Activated CD8-positive, alpha-beta memory T cell treated with anti-CD3 and anti-CD28 coated beads for 4 hours (primary cell): Measurements from ENCODE around the gene DPYSL5.

Experiments used
- DNase-seq, 2 donors: peaks; one replicate each; pipeline ENCODE4 v3.0.0-alpha.2; 2020; ENCODE audit warnings: low read depth in 2 of 2

Gene DPYSL5

GRCh38 chr2:26964446-26965130 is 116.7 kb downstream of the DPYSL5 start:
- no peak for DNase-seq

GRCh38 chr2:26968001-26968400 is 120.1 kb downstream of the DPYSL5 start:
- no peak for DNase-seq

GRCh38 chr2:26969077-26969844 is 121.3 kb downstream of the DPYSL5 start:
- DNase-seq: no peak

- peak; percentile 58 to 59 for DNase-seq
Observed at GRCh38 chr2:26970244-26970927, 122.5 kb downstream of the DPYSL5 start, which contains the start of gene MAPRE3. MAPRE3 (plus strand) TSS chr2:26970637; CDS start chr2:27022219, 51,582 bp downstream.

GRCh38 chr2:26970928-26971627 is 123.1 kb downstream of the DPYSL5 start:
- DNase-seq: peak in 1 of 2 donors; percentile 2

GRCh38 chr2:26971911-26972786 is 124.2 kb downstream of the DPYSL5 start:
- DNase-seq: no peak

- no peak for DNase-seq
Observed at GRCh38 chr2:26974352-26974751, 126.4 kb downstream of the DPYSL5 start.

- no peak for DNase-seq
Observed at GRCh38 chr2:26975102-26975501, 127.2 kb downstream of the DPYSL5 start.

GRCh38 chr2:26975656-26976055 is 127.7 kb downstream of the DPYSL5 start:
- no peak for DNase-seq

GRCh38 chr2:26976237-26976636 is 128.3 kb downstream of the DPYSL5 start:
- DNase-seq: no peak

- DNase-seq: no peak
Observed at GRCh38 chr2:26977012-26977411, 129.1 kb downstream of the DPYSL5 start.

- no peak for DNase-seq
Observed at GRCh38 chr2:26978061-26978596, 130.2 kb downstream of the DPYSL5 start.

- DNase-seq: no peak
Observed at GRCh38 chr2:26979741-26980140, 131.8 kb downstream of the DPYSL5 start.

- DNase-seq: no peak
Observed at GRCh38 chr2:26980971-26981370, 133.0 kb downstream of the DPYSL5 start.

GRCh38 chr2:26982102-26982742 is 134.3 kb downstream of the DPYSL5 start:
- DNase-seq: no peak

- DNase-seq: no peak
Observed at GRCh38 chr2:26983746-26984145, 135.8 kb downstream of the DPYSL5 start.

- DNase-seq: no peak
Observed at GRCh38 chr2:26985807-26986206, 137.9 kb downstream of the DPYSL5 start.

- DNase-seq: no peak
Observed at GRCh38 chr2:26986576-26986975, 138.6 kb downstream of the DPYSL5 start.

- no peak for DNase-seq
Observed at GRCh38 chr2:26988058-26988860, 140.3 kb downstream of the DPYSL5 start.
